DLD1 (cell line): Measurements from ENCODE around the gene KDM8.

Source experiments
- in situ Hi-C: cut with HindIII; loops from 2 replicates; pipeline ENCODE4 v1.10.0; 2017; ENCODE audit warnings: low sequenced_read_pairs

KDM8 gene

GRCh38 chr16:27203507-27204311, at the start of gene KDM8:
Gene KDM8, plus strand, starts transcription at chr16:27203526. Its CDS starts 6,598 bp downstream, at chr16:27210124.
- in situ Hi-C loops: no loop called here

GRCh38 chr16:27154705-27155521, 48.4 kb upstream of the KDM8 start:
- in situ Hi-C loops: no loop called here

GRCh38 chr16:27156579-27156978, 46.7 kb upstream of the KDM8 start:
- in situ Hi-C loops: no loop called here

GRCh38 chr16:27161398-27161797, 41.9 kb upstream of the KDM8 start:
- in situ Hi-C loops: loop anchor here (10.0 kb wide), 1 partner anchor 213 kb away; no protein-coding TSS in a partner anchor

- in situ Hi-C loops: loop anchor here (10.0 kb wide), 1 partner anchor 210 kb away; no protein-coding TSS in a partner anchor
Observed at GRCh38 chr16:27164352-27164751, 39.0 kb upstream of the KDM8 start.

DNA sequence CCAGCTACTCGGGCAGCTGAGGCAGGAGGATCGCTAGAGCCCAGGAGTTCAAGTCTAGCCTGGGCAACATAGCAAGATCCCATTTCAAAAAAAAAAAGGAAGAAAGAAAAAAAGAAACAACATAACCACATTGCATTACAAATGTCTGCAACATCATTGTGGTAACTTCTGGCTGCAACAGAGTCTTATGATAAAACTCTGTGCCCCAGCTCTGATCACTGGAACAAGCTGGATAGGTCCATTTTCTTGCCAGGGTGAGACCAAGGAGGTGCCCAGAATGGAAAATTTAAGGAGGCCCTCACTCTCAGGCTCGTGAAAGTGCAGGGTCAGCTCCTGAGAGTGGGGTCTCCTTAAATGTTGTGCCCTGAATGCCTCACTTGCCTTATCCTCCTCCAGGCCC, 37.8 kb upstream of the KDM8 start:
- in situ Hi-C loops: loop anchor here (5.0 to 10.0 kb wide), 2 partner anchors 107 to 209 kb away; no protein-coding TSS in a partner anchor

GRCh38 chr16:27168790-27169189, 34.5 kb upstream of the KDM8 start:
- in situ Hi-C loops: loop anchor here (5.0 to 10.0 kb wide), 2 partner anchors 104 to 206 kb away; no protein-coding TSS in a partner anchor

GRCh38 chr16:27169511-27170071, 33.7 kb upstream of the KDM8 start:
- in situ Hi-C loops: loop anchor here (5.0 to 10.0 kb wide), 2 partner anchors 103 to 205 kb away; no protein-coding TSS in a partner anchor

DNA sequence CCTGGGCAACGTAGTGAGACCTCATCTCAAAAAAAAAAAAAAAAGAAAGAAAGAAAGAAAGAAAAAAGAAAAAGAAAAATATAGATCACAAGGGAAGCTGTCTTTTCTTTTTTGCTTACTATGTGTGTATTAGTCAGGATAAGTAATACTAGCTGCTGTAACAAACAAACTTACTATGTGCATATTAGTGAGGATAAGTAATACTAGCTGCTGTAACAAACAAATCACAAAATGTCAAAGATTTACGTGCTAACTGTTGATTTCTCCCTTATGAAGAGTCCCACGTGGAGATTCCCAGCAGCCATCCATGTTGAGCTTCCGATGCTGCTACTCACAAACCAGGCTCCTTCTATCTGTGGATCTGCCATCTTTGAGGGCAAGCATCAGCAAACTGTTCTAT, 31.7 kb upstream of the KDM8 start:
- in situ Hi-C loops: no loop called here

- in situ Hi-C loops: no loop called here
Observed at GRCh38 chr16:27174007-27174406, 29.3 kb upstream of the KDM8 start.

GRCh38 chr16:27174798-27175197, 28.5 kb upstream of the KDM8 start:
- in situ Hi-C loops: no loop called here

DNA sequence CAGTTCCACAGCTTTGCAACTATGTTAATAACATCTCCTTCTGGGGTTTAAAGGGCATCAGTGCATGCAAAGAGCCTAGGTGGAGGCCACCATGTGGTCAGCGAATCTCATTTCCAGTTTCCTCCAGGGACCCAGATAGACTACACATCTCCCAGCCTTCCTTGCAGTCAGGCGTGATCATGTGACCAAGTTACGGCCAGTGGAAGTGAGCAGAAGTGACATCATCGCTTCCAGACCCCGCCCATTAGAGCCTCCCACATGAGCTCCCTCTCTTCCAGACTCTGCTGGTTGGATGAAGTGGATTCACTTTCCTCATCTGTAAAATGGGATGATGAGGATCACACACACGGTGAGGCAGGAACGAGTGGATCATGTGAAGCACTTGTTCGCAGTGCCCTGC, 27.4 kb upstream of the KDM8 start:
- in situ Hi-C loops: no loop called here

GRCh38 chr16:27177031-27177774, 26.1 kb upstream of the KDM8 start:
- in situ Hi-C loops: no loop called here

GRCh38 chr16:27179500-27180072, 23.7 kb upstream of the KDM8 start:
- in situ Hi-C loops: no loop called here

DNA sequence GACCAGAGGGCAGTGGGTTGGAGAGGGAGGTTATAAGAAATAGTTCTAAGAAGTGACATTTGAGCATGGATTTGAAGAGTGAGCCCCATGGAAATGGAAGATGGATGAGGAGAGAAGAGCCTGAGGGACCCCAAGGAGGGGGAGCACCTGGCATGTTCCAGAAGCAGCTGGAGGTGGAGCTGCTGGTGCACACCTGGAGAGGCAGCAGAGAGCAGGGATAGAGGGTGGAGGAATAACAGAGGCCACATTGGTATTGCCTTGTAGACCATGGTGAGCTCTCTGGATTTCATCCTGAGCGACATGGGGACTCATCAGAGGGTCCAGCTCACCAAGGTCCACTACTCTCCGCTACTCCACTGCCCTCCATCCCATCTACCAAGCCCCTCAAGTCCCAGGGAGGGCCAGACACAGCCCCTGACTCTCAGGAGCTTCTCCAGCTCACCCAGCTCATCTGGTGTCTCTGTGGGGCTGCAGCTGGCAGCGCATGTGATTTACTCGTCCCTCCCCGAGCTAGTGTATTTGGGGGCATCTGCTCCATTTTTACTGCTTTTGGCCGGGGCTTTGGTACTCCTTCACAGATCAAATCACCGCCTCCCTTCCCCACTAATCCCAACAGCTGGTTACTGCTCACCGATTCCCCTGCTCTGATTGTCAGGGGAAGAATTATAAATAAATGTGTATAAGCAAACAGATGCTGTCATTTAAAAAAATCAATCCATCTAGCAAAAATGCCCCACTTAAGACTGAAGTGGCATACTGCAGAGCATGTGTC, 22.1 kb upstream of the KDM8 start:
- in situ Hi-C loops: no loop called here

DNA sequence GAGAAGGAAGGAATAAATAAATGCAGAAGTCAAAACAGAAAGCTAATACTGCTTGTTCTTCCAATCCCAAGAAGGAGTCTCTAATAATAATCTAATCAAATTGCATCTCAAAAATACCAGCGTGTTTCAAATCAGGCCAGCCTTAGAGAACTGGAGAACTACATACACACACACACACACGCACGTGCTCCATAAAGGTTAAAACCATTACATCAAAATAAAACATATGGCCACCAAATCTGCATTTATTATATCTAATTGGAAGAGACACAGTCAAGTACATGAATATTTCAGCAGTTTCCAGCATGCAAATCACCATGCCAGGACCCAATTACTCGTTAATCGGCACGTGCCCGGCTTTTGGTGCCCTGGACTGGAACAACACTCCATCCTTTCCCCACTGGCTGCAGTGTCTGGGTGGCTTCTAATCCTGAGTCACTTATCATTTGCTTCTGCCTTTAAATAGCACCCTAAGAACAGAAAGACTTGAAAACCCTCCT, 20.4 kb upstream of the KDM8 start:
- in situ Hi-C loops: no loop called here

GRCh38 chr16:27185776-27186130, 17.6 kb upstream of the KDM8 start:
- in situ Hi-C loops: no loop called here

DNA sequence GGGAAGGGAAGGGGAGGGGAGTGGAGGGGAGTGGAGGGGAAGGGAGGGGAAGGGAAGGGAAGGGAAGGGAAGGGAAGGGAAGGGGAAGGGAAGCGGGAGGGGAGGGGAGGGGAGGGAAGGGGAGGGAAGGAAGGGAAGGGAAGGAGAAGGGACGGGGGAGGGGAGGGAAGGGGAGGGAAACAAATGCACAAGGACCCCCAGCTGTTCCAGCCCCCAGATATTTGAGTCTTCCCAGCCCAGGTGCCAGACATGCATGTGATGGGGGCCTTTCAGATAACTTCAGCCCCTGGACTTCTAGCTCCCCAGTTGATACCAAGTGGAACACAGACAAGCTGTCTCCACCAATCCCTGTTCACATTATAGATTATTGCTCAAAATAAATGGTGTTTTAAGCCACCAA, 14.7 kb upstream of the KDM8 start:
- in situ Hi-C loops: no loop called here

GRCh38 chr16:27189335-27189972, 13.9 kb upstream of the KDM8 start:
- in situ Hi-C loops: no loop called here
